ENCODE measurements around the gene MTF2. TPM values are rescaled to one million over a fixed set of nuclear protein-coding genes. Genes with fewer than 3 reads are reported as not detected.

MTF2 gene
- total and polyA plus RNA-seq, 2 experiments from 2014 or later, result 82.1 to 133 TPM

DNA sequence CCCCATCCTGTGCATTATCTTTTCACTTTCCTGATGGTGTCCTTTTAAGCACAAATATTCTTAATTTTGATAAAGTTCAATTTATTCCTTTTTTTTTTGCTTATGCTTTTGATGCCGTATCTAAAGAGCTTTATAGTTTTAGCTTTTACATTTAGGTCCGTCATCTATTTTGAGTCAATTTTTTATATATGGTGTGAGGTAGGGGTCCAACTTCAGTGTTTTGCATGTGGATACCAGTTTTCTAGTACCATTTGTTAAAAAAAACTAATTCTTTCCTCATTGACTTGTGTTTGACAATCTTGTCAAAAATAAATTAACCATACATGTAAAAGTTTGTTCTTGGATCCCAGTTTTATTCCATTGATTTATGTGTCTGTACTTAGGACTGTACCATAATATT lies 4.9 kb downstream of the MTF2 start:
- H2AFZ ChIP-seq, result no peak overlapping the region
- ATAC-seq (no peak), DNase-seq (ENCODE audit: low spot score) (no peak)
- no peak overlapping the region for H3K4me3 ChIP-seq
- peaks cover 99% of the 10 kb centered on the region for H3K79me2 ChIP-seq (replicated peaks; ENCODE audit: insufficient read depth)
- peaks cover 76% of the 10 kb centered on the region for H4K20me1 ChIP-seq (replicated peaks; ENCODE audit: insufficient read depth)
- no peak overlapping the region for H3K4me2 ChIP-seq
- H3K4me1 ChIP-seq (ENCODE audit: insufficient read depth), result peaks cover 18% of the 10 kb centered on the region
- Mint-ChIP-seq H3K4me1 (peaks cover 11% of the 10 kb centered on the region; the same call in 2 of the 3 replicates), H3K9me3 (peaks cover 17% of the 10 kb centered on the region), H3K27me3 (ENCODE audit: insufficient read depth, low read depth, poor library complexity) (peaks cover 5% of the 10 kb centered on the region), H3K4me3 (no peak overlapping the region), H3K36me3 (ENCODE audit: low read depth) (peaks cover 68% of the 10 kb centered on the region), H3K27ac (no peak overlapping the region)
- H3K27me3 ChIP-seq (ENCODE audit: insufficient read depth), result no peaks in the 10 kb centered on the region
- H3K9me2 ChIP-seq (ENCODE audit: insufficient read depth), result 0 out of 2 replicates have a peak, but pooled peaks cover 4% of the 10 kb centered on the region
- no peak overlapping the region for H3K27ac ChIP-seq (ENCODE audit: low read depth)
- H3F3A ChIP-seq (replicated peaks; ENCODE audit: low read depth), result no peaks in the 10 kb centered on the region
- peaks cover 19% of the 10 kb centered on the region for H3K36me3 ChIP-seq (ENCODE audit: insufficient read depth)
- no peak for TF ChIP-seq STAT1 (IDR thresholded peaks at IDR 0.05; ENCODE audit: unreplicated experiment)
- no peak for TF ChIP-seq ZNF114 (CRISPR knock-in tag; IDR thresholded peaks at IDR 0.05)
- TF ChIP-seq, protein P1, sequence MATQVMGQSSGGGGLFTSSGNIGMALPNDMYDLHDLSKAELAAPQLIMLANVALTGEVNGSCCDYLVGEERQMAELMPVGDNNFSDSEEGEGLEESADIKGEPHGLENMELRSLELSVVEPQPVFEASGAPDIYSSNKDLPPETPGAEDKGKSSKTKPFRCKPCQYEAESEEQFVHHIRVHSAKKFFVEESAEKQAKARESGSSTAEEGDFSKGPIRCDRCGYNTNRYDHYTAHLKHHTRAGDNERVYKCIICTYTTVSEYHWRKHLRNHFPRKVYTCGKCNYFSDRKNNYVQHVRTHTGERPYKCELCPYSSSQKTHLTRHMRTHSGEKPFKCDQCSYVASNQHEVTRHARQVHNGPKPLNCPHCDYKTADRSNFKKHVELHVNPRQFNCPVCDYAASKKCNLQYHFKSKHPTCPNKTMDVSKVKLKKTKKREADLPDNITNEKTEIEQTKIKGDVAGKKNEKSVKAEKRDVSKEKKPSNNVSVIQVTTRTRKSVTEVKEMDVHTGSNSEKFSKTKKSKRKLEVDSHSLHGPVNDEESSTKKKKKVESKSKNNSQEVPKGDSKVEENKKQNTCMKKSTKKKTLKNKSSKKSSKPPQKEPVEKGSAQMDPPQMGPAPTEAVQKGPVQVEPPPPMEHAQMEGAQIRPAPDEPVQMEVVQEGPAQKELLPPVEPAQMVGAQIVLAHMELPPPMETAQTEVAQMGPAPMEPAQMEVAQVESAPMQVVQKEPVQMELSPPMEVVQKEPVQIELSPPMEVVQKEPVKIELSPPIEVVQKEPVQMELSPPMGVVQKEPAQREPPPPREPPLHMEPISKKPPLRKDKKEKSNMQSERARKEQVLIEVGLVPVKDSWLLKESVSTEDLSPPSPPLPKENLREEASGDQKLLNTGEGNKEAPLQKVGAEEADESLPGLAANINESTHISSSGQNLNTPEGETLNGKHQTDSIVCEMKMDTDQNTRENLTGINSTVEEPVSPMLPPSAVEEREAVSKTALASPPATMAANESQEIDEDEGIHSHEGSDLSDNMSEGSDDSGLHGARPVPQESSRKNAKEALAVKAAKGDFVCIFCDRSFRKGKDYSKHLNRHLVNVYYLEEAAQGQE (IDR thresholded peaks at IDR 0.05; ENCODE audit: unreplicated experiment), result no peak
- TF ChIP-seq, protein P2, sequence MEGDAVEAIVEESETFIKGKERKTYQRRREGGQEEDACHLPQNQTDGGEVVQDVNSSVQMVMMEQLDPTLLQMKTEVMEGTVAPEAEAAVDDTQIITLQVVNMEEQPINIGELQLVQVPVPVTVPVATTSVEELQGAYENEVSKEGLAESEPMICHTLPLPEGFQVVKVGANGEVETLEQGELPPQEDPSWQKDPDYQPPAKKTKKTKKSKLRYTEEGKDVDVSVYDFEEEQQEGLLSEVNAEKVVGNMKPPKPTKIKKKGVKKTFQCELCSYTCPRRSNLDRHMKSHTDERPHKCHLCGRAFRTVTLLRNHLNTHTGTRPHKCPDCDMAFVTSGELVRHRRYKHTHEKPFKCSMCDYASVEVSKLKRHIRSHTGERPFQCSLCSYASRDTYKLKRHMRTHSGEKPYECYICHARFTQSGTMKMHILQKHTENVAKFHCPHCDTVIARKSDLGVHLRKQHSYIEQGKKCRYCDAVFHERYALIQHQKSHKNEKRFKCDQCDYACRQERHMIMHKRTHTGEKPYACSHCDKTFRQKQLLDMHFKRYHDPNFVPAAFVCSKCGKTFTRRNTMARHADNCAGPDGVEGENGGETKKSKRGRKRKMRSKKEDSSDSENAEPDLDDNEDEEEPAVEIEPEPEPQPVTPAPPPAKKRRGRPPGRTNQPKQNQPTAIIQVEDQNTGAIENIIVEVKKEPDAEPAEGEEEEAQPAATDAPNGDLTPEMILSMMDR (conservative IDR thresholded peaks at IDR 0.05; ENCODE audit: low read depth in 2 of 2), result no peak
- TF ChIP-seq ZNF331 (CRISPR knock-in tag; IDR thresholded peaks at IDR 0.05; ENCODE audit: low read depth), result no peak
- no peak for TF ChIP-seq CREB1 (CRISPR knock-in tag; IDR thresholded peaks at IDR 0.05; ENCODE audit: low read depth)
- TF ChIP-seq EZH2phosphoT487 (IDR thresholded peaks at IDR 0.05; ENCODE audit: unreplicated experiment), result no peak
- no peak for TF ChIP-seq NANOG (IDR thresholded peaks at IDR 0.05; ENCODE audit: borderline replicate concordance)
- no peak for TF ChIP-seq POLR2AphosphoS5 (IDR thresholded peaks at IDR 0.05; ENCODE audit: low read depth)
- TF ChIP-seq, protein P3, sequence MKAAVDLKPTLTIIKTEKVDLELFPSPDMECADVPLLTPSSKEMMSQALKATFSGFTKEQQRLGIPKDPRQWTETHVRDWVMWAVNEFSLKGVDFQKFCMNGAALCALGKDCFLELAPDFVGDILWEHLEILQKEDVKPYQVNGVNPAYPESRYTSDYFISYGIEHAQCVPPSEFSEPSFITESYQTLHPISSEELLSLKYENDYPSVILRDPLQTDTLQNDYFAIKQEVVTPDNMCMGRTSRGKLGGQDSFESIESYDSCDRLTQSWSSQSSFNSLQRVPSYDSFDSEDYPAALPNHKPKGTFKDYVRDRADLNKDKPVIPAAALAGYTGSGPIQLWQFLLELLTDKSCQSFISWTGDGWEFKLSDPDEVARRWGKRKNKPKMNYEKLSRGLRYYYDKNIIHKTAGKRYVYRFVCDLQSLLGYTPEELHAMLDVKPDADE (IDR thresholded peaks at IDR 0.05), result no peak
- TF ChIP-seq, protein P4, sequence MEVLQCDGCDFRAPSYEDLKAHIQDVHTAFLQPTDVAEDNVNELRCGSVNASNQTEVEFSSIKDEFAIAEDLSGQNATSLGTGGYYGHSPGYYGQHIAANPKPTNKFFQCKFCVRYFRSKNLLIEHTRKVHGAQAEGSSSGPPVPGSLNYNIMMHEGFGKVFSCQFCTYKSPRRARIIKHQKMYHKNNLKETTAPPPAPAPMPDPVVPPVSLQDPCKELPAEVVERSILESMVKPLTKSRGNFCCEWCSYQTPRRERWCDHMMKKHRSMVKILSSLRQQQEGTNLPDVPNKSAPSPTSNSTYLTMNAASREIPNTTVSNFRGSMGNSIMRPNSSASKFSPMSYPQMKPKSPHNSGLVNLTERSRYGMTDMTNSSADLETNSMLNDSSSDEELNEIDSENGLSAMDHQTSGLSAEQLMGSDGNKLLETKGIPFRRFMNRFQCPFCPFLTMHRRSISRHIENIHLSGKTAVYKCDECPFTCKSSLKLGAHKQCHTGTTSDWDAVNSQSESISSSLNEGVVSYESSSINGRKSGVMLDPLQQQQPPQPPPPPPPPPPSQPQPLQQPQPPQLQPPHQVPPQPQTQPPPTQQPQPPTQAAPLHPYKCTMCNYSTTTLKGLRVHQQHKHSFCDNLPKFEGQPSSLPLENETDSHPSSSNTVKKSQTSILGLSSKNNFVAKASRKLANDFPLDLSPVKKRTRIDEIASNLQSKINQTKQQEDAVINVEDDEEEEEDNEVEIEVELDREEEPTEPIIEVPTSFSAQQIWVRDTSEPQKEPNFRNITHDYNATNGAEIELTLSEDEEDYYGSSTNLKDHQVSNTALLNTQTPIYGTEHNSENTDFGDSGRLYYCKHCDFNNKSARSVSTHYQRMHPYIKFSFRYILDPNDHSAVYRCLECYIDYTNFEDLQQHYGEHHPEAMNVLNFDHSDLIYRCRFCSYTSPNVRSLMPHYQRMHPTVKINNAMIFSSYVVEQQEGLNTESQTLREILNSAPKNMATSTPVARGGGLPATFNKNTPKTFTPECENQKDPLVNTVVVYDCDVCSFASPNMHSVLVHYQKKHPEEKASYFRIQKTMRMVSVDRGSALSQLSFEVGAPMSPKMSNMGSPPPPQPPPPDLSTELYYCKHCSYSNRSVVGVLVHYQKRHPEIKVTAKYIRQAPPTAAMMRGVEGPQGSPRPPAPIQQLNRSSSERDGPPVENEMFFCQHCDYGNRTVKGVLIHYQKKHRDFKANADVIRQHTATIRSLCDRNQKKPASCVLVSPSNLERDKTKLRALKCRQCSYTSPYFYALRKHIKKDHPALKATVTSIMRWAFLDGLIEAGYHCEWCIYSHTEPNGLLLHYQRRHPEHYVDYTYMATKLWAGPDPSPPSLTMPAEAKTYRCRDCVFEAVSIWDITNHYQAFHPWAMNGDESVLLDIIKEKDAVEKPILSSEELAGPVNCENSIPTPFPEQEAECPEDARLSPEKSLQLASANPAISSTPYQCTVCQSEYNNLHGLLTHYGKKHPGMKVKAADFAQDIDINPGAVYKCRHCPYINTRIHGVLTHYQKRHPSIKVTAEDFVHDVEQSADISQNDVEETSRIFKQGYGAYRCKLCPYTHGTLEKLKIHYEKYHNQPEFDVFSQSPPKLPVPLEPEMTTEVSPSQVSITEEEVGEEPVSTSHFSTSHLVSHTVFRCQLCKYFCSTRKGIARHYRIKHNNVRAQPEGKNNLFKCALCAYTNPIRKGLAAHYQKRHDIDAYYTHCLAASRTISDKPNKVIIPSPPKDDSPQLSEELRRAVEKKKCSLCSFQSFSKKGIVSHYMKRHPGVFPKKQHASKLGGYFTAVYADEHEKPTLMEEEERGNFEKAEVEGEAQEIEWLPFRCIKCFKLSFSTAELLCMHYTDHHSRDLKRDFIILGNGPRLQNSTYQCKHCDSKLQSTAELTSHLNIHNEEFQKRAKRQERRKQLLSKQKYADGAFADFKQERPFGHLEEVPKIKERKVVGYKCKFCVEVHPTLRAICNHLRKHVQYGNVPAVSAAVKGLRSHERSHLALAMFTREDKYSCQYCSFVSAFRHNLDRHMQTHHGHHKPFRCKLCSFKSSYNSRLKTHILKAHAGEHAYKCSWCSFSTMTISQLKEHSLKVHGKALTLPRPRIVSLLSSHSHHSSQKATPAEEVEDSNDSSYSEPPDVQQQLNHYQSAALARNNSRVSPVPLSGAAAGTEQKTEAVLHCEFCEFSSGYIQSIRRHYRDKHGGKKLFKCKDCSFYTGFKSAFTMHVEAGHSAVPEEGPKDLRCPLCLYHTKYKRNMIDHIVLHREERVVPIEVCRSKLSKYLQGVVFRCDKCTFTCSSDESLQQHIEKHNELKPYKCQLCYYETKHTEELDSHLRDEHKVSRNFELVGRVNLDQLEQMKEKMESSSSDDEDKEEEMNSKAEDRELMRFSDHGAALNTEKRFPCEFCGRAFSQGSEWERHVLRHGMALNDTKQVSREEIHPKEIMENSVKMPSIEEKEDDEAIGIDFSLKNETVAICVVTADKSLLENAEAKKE (CRISPR knock-in tag; IDR thresholded peaks at IDR 0.05), result no peak
- no peak for TF ChIP-seq JUNB (IDR thresholded peaks at IDR 0.05; ENCODE audit: unreplicated experiment)
- TF ChIP-seq EZH2 (IDR thresholded peaks at IDR 0.05; ENCODE audit: low read depth, unreplicated experiment), result no peak
